ENCODE measurements around the gene IQCK. TPM values are rescaled to one million over a fixed set of nuclear protein-coding genes. Genes with fewer than 3 reads are reported as not detected.

IQCK gene
- total RNA-seq, 1 donor from 2014 or later: not detected

- Histone ChIP-seq H3K4me3 (no peak overlapping the region), H3K27me3 (no peaks in the 10 kb centered on the region), H3K4me1 (no peaks in the 10 kb centered on the region), H3K36me3 (no peaks in the 10 kb centered on the region), H3K27ac (no peak overlapping the region), H3K9me3 (no peaks in the 10 kb centered on the region)
- intact Hi-C loops (cut with DNase I): no loop called here
- DNase-seq (ENCODE audit: low spot score in 2 of 2): no peak
- no peak for TF ChIP-seq CTCF (IDR thresholded peaks at IDR 0.05)
Observed at GRCh38 chr16:19817875-19818274, 99.8 kb downstream of the IQCK start.

- Histone ChIP-seq H3K4me3 (no peak overlapping the region), H3K4me1 (no peaks in the 10 kb centered on the region), H3K36me3 (no peaks in the 10 kb centered on the region), H3K27me3 (no peaks in the 10 kb centered on the region), H3K27ac (no peak overlapping the region), H3K9me3 (no peaks in the 10 kb centered on the region)
- no peak for TF ChIP-seq CTCF (IDR thresholded peaks at IDR 0.05)
- intact Hi-C loops (cut with DNase I): no loop called here
- DNase-seq (ENCODE audit: low spot score in 2 of 2): no peak
Observed at GRCh38 chr16:19822533-19822932, 104.5 kb downstream of the IQCK start.

- Histone ChIP-seq H3K27me3 (no peaks in the 10 kb centered on the region), H3K4me1 (no peaks in the 10 kb centered on the region), H3K9me3 (no peaks in the 10 kb centered on the region), H3K36me3 (no peaks in the 10 kb centered on the region), H3K27ac (no peak overlapping the region), H3K4me3 (no peak overlapping the region)
- TF ChIP-seq CTCF (IDR thresholded peaks at IDR 0.05): no peak
- intact Hi-C loops (cut with DNase I): no loop called here
- DNase-seq (ENCODE audit: low spot score in 2 of 2): no peak
Observed at GRCh38 chr16:19823322-19823721, 105.3 kb downstream of the IQCK start.

DNA sequence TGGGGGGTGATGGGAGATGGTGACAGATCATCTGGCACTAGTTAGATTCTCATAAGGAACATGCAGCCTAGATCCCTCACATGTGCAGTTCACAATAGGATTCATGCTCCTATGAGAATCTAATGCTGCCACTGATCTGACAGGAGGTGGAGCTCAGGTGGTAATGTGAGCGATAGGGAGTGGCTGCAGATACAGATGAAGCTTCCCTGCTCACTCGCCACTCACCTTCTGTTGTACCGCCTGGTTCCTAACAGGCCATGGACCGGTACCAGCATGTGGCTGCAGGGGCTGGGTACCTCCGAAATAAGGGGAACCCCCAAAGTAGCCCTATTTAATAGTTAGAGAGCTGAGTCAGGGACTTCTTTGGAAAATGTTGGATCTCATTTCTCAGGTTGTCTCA, 106.1 kb downstream of the IQCK start:
- Histone ChIP-seq H3K36me3 (no peaks in the 10 kb centered on the region), H3K4me3 (no peak overlapping the region), H3K27ac (no peak overlapping the region), H3K27me3 (no peaks in the 10 kb centered on the region), H3K9me3 (no peaks in the 10 kb centered on the region), H3K4me1 (no peaks in the 10 kb centered on the region)
- DNase-seq (ENCODE audit: low spot score in 2 of 2): no peak
- intact Hi-C loops (cut with DNase I): no loop called here
- TF ChIP-seq CTCF (IDR thresholded peaks at IDR 0.05): no peak

DNA sequence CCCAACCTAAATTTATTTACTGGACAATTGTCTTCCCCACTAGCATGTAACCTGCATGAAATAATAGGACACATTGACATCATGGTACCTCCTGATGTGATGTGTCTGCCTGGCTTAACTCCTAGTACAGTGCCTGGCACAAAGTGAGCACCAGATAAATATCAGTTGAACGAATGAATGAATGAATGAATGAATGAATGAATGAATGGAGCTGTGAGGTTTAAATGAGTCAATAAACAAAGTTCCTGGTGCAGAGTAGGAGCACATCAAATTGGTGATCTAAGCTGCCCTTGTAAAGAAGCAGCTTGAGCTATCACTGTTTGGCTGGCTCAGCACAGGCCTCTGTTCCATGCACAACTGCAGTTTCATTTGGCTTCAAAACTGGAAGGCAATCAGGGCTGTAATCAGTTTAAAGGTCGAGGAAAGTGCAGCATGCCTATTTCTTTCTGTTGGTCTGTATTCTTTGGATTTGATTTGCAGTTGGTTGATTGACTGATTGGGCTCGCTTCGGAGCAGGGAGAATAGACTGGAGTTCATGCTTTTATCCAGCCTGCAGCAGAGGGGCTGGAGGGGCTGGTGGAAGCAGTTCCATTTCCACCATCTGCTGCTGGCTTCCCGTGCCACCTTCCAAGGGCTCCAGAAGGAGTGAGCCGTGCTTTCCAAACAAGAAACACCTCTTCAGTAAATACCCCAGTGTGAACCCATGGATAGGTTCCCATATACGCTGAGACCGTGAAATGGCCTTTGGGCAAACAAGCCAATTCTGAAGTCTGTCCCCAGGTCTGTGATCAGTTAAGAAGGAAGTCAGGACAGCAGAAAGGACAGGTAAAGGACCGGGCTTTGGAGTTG, 112.0 kb downstream of the IQCK start:
- Histone ChIP-seq H3K4me1 (no peaks in the 10 kb centered on the region), H3K27ac (no peak overlapping the region), H3K9me3 (no peaks in the 10 kb centered on the region), H3K27me3 (no peaks in the 10 kb centered on the region), H3K36me3 (no peaks in the 10 kb centered on the region), H3K4me3 (no peak overlapping the region)
- intact Hi-C loops (cut with DNase I): no loop called here
- no peak for TF ChIP-seq CTCF (IDR thresholded peaks at IDR 0.05)
- DNase-seq (ENCODE audit: low spot score in 2 of 2): no peak
